Erythroblast (primary cell): Measurements from ENCODE around the gene PES1.

Experiments
- GATA1 ChIP-seq: IDR thresholded peaks from 2 replicates; pipeline ENCODE4 v1.6.1; 2011; ENCODE audit warnings: low read depth, mild to moderate bottlenecking, control low read depth, low read length, moderate library complexity
- POLR2A ChIP-seq: IDR thresholded peaks from 2 replicates; pipeline ENCODE4 v1.6.1; 2011; ENCODE audit warnings: mild to moderate bottlenecking, low read length

- TF ChIP-seq POLR2A (no peak), GATA1 (no peak)
Observed at GRCh38 chr22:30600921-30601320, 9.2 kb upstream of the PES1 start.
